ENCODE measurements around the gene TMC3. TPM values are rescaled to one million over a fixed set of nuclear protein-coding genes. Genes with fewer than 3 reads are reported as not detected.

TMC3 gene
- polyA plus RNA-seq, 1 of the 3 experiments (the other 2 are of a cell fraction), result not detected

DNA sequence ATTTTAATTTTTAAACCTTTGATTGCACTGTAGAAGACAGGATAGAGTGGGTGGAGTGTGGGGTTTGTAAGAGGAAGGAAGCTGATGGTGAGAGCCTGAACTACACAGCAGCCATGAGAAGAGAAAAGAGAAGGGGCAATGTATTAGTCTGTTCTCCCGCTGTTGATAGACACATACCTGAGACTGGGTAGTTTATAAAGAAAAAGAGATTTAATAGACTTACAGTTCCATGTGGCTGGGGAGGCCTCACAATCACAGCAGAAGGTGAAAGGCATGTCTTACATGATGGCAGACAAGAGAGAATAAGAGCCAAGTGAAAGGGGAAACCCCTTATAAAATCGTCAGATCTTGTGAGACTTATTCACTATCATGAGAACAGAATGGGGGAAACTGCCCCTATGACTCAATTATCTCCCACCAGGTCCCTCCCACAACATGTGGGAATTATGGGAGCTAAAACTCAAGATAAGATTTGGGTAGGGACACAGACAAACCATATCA, 87.3 kb downstream of the TMC3 start:
- H2AFZ ChIP-seq (ENCODE audit: low read depth), result no peak overlapping the region
- WGBS (ENCODE audit: low lambda C conversion rate), result 53% methylated on average over 2 of the region's 2 CpGs
- POLR2A ChIA-PET, result no interaction called here
- no peaks in the 10 kb centered on the region for H3K79me2 ChIP-seq (ENCODE audit: insufficient read depth)
- no peak overlapping the region for H3K4me3 ChIP-seq (ENCODE audit: low read depth in 2 of 2, low read length in 1 of 2)
- no peak overlapping the region for H3K27ac ChIP-seq (ENCODE audit: low read depth in 2 of 2, low read length in 1 of 2)
- no peaks in the 10 kb centered on the region for H3K4me1 ChIP-seq (ENCODE audit: control insufficient read depth in 1 of 2, insufficient read depth in 2 of 2, low read depth in 1 of 2, low read length in 1 of 2)
- H3K36me3 ChIP-seq (replicated peaks in 1 of 2; ENCODE audit: control insufficient read depth in 1 of 2, insufficient read depth in 2 of 2, low read length in 1 of 2), result no peaks in the 10 kb centered on the region
- no peak for TF ChIP-seq TAF1 (IDR thresholded peaks at IDR 0.05; ENCODE audit: borderline replicate concordance, low read depth, low read length)
- TF ChIP-seq, protein P1, sequence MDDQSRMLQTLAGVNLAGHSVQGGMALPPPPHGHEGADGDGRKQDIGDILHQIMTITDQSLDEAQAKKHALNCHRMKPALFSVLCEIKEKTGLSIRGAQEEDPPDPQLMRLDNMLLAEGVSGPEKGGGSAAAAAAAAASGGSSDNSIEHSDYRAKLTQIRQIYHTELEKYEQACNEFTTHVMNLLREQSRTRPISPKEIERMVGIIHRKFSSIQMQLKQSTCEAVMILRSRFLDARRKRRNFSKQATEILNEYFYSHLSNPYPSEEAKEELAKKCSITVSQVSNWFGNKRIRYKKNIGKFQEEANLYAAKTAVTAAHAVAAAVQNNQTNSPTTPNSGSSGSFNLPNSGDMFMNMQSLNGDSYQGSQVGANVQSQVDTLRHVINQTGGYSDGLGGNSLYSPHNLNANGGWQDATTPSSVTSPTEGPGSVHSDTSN (IDR thresholded peaks at IDR 0.05), result no peak
- TF ChIP-seq RFX5 (IDR thresholded peaks at IDR 0.05; ENCODE audit: low read length), result no peak
- TF ChIP-seq, protein P2, sequence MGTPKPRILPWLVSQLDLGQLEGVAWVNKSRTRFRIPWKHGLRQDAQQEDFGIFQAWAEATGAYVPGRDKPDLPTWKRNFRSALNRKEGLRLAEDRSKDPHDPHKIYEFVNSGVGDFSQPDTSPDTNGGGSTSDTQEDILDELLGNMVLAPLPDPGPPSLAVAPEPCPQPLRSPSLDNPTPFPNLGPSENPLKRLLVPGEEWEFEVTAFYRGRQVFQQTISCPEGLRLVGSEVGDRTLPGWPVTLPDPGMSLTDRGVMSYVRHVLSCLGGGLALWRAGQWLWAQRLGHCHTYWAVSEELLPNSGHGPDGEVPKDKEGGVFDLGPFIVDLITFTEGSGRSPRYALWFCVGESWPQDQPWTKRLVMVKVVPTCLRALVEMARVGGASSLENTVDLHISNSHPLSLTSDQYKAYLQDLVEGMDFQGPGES (IDR thresholded peaks at IDR 0.05; ENCODE audit: low read depth, low read length), result no peak
- no peak for TF ChIP-seq MXI1 (IDR thresholded peaks at IDR 0.05; ENCODE audit: low read depth, low read length)
- no peak for TF ChIP-seq CHD2 (IDR thresholded peaks at IDR 0.05; ENCODE audit: low read length, partially characterized antibody)
- TF ChIP-seq GATA2 (CRISPR knock-in tag; IDR thresholded peaks at IDR 0.05), result no peak
- no peak for TF ChIP-seq TEAD4 (IDR thresholded peaks at IDR 0.05; ENCODE audit: borderline replicate concordance, insufficient read depth)
- no peak for TF ChIP-seq FOXJ3 (CRISPR knock-in tag; IDR thresholded peaks at IDR 0.05)
- no peak for TF ChIP-seq ELF1 (IDR thresholded peaks at IDR 0.05)
- TF ChIP-seq RCOR1 (IDR thresholded peaks at IDR 0.05; ENCODE audit: low read length), result no peak
- TF ChIP-seq, protein P3, sequence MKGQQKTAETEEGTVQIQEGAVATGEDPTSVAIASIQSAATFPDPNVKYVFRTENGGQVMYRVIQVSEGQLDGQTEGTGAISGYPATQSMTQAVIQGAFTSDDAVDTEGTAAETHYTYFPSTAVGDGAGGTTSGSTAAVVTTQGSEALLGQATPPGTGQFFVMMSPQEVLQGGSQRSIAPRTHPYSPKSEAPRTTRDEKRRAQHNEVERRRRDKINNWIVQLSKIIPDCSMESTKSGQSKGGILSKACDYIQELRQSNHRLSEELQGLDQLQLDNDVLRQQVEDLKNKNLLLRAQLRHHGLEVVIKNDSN (IDR thresholded peaks at IDR 0.05; ENCODE audit: borderline replicate concordance, low read depth), result no peak
- no peak for TF ChIP-seq SMC3 (IDR thresholded peaks at IDR 0.05; ENCODE audit: low read depth, low read length)
- no peak for TF ChIP-seq JUND (IDR thresholded peaks at IDR 0.05)
- no peak for DNase-seq
- H3K9me3 ChIP-seq, result no peaks in the 10 kb centered on the region
- H3F3A ChIP-seq (replicated peaks; ENCODE audit: insufficient read depth), result no peaks in the 10 kb centered on the region
- CTCF ChIA-PET, result interaction anchor here (2.1 to 2.5 kb wide), 2 partner anchors 12 to 113 kb away, joined by 9 to 19 read pairs; no protein-coding TSS in a partner anchor
- no peaks in the 10 kb centered on the region for H4K20me1 ChIP-seq (ENCODE audit: insufficient read depth)
- H3K4me2 ChIP-seq, result no peak overlapping the region
- H3K9me2 ChIP-seq, result no peaks in the 10 kb centered on the region
- H3K27me3 ChIP-seq (ENCODE audit: insufficient read depth), result peaks cover 20% of the 10 kb centered on the region
- no peak overlapping the region for H3K9ac ChIP-seq

DNA sequence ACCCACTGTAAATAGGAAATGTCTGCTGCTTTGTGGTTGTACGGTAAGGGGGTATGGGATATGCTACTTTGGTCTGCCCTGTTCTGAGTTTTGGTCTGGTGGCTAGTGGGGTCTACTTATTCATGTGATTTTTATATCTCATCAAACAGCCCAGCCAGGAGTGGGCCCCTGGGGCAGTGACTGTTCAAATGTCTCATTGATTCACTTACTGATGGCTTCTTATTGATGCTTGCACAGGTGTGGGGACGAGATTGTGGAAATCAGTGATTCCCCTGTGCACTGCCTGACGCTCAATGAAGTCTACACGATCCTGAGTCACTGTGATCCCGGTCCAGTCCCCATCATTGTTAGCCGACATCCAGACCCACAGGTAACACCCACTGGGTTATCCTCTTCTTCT, 88.6 kb downstream of the TMC3 start:
- H3K9me3 ChIP-seq, result no peaks in the 10 kb centered on the region
- no peak overlapping the region for H3K4me2 ChIP-seq
- no peak overlapping the region for H2AFZ ChIP-seq (ENCODE audit: low read depth)
- no peaks in the 10 kb centered on the region for H3K9me2 ChIP-seq
- no peak overlapping the region for H3K4me3 ChIP-seq (ENCODE audit: low read depth in 2 of 2, low read length in 1 of 2)
- WGBS (ENCODE audit: low lambda C conversion rate), result 47% methylated on average over 6 of the region's 6 CpGs
- H3K4me1 ChIP-seq (ENCODE audit: control insufficient read depth in 1 of 2, insufficient read depth in 2 of 2, low read depth in 1 of 2, low read length in 1 of 2), result no peaks in the 10 kb centered on the region
- H3K9ac ChIP-seq, result no peak overlapping the region
- peaks cover 29% of the 10 kb centered on the region for H3K27me3 ChIP-seq (ENCODE audit: insufficient read depth)
- no peaks in the 10 kb centered on the region for H3K79me2 ChIP-seq (ENCODE audit: insufficient read depth)
- H3K27ac ChIP-seq (ENCODE audit: low read depth in 2 of 2, low read length in 1 of 2), result no peak overlapping the region
- H3K36me3 ChIP-seq (replicated peaks in 1 of 2; ENCODE audit: control insufficient read depth in 1 of 2, insufficient read depth in 2 of 2, low read length in 1 of 2), result no peaks in the 10 kb centered on the region
- ChIA-PET POLR2A (no interaction called here), CTCF (interaction anchor here (2.5 kb wide), 1 partner anchor 10 kb away, joined by 19 read pairs; no protein-coding TSS in a partner anchor)
- H4K20me1 ChIP-seq (ENCODE audit: insufficient read depth), result no peaks in the 10 kb centered on the region
- H3F3A ChIP-seq (replicated peaks; ENCODE audit: insufficient read depth), result no peaks in the 10 kb centered on the region
- no peak for DNase-seq
- TF ChIP-seq FOXM1 (IDR thresholded peaks at IDR 0.05; ENCODE audit: low read depth) (no peak), NFIC (IDR thresholded peaks at IDR 0.05; ENCODE audit: borderline replicate concordance) (no peak), RXRA (IDR thresholded peaks at IDR 0.05; ENCODE audit: borderline replicate concordance, low read depth) (no peak), TAF1 (IDR thresholded peaks at IDR 0.05; ENCODE audit: borderline replicate concordance, low read depth, low read length) (no peak), RFX5 (IDR thresholded peaks at IDR 0.05; ENCODE audit: low read length) (no peak), TCF12 (IDR thresholded peaks at IDR 0.05) (no peak), EZH2phosphoT487 (IDR thresholded peaks at IDR 0.05; ENCODE audit: borderline replicate concordance, low read depth) (no peak), CHD2 (IDR thresholded peaks at IDR 0.05; ENCODE audit: low read length, partially characterized antibody) (no peak), GATA2 (CRISPR knock-in tag; IDR thresholded peaks at IDR 0.05) (no peak), RCOR1 (IDR thresholded peaks at IDR 0.05; ENCODE audit: low read length) (no peak)
- TF ChIP-seq, protein P3 (IDR thresholded peaks at IDR 0.05; ENCODE audit: borderline replicate concordance, low read depth), result no peak
- TF ChIP-seq, protein P4, sequence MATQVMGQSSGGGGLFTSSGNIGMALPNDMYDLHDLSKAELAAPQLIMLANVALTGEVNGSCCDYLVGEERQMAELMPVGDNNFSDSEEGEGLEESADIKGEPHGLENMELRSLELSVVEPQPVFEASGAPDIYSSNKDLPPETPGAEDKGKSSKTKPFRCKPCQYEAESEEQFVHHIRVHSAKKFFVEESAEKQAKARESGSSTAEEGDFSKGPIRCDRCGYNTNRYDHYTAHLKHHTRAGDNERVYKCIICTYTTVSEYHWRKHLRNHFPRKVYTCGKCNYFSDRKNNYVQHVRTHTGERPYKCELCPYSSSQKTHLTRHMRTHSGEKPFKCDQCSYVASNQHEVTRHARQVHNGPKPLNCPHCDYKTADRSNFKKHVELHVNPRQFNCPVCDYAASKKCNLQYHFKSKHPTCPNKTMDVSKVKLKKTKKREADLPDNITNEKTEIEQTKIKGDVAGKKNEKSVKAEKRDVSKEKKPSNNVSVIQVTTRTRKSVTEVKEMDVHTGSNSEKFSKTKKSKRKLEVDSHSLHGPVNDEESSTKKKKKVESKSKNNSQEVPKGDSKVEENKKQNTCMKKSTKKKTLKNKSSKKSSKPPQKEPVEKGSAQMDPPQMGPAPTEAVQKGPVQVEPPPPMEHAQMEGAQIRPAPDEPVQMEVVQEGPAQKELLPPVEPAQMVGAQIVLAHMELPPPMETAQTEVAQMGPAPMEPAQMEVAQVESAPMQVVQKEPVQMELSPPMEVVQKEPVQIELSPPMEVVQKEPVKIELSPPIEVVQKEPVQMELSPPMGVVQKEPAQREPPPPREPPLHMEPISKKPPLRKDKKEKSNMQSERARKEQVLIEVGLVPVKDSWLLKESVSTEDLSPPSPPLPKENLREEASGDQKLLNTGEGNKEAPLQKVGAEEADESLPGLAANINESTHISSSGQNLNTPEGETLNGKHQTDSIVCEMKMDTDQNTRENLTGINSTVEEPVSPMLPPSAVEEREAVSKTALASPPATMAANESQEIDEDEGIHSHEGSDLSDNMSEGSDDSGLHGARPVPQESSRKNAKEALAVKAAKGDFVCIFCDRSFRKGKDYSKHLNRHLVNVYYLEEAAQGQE (IDR thresholded peaks at IDR 0.05; ENCODE audit: low read depth, low read length), result no peak
- TF ChIP-seq, protein P5, sequence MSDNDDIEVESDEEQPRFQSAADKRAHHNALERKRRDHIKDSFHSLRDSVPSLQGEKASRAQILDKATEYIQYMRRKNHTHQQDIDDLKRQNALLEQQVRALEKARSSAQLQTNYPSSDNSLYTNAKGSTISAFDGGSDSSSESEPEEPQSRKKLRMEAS (IDR thresholded peaks at IDR 0.05; ENCODE audit: low read depth), result no peak
